Panc1 (cell line): Measurements from ENCODE around the gene UBR2.

Source experiments
- POLR2AphosphoS5 ChIP-seq: IDR thresholded peaks from 2 replicates; pipeline ENCODE4 v1.6.1; 2012; ENCODE audit warnings: mild to moderate bottlenecking, low read depth, low read length, moderate library complexity
- TF ChIP-seq, protein P1 (sequence below): fragments of 450-650 bp; IDR thresholded peaks from 2 replicates; pipeline ENCODE4 v1.5.1; 2017; ENCODE audit warnings: mild to moderate bottlenecking

DNA sequence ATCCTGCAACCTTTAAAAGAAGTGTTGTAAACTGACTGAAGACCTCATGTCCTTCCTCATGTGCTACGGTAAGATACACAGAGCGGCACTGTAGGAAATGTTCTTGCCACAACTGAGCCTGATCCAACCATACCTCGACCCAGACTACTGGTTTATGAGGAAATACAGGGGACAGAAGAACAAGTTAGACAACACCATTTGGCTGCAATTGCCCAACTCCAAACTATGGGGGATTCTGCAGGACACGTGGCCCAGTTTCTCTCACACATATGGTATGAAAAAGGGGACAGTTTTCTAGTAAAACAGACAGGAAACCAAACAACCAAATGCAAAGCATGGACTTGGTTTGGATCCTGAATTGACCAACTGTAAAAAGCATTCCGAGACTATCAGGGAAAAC is 148.1 kb downstream of the UBR2 start:
- TF ChIP-seq, protein P1, sequence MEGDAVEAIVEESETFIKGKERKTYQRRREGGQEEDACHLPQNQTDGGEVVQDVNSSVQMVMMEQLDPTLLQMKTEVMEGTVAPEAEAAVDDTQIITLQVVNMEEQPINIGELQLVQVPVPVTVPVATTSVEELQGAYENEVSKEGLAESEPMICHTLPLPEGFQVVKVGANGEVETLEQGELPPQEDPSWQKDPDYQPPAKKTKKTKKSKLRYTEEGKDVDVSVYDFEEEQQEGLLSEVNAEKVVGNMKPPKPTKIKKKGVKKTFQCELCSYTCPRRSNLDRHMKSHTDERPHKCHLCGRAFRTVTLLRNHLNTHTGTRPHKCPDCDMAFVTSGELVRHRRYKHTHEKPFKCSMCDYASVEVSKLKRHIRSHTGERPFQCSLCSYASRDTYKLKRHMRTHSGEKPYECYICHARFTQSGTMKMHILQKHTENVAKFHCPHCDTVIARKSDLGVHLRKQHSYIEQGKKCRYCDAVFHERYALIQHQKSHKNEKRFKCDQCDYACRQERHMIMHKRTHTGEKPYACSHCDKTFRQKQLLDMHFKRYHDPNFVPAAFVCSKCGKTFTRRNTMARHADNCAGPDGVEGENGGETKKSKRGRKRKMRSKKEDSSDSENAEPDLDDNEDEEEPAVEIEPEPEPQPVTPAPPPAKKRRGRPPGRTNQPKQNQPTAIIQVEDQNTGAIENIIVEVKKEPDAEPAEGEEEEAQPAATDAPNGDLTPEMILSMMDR: no peak
- TF ChIP-seq POLR2AphosphoS5: no peak
